Esophagus squamous epithelium (tissue), 5 donors: ENCODE measurements around the gene HPS6. TPM values are rescaled to one million over a fixed set of nuclear protein-coding genes. Genes with fewer than 3 reads are reported as not detected.
"Not testable (repeated sequence)": the region's sequence is repeated elsewhere in the genome, so short reads cannot be mapped to it uniquely, and the experiment has no call there.

Source experiments
- DNase-seq: peaks from one replicate; lab custom pipeline; 2025; lab: John Stamatoyannopoulos, UW
- H3K27ac ChIP-seq, 4 donors: fragments of 200-600 bp; sonication (generic); one replicate each; pipeline ENCODE4 v1.5.1; 2016 to 2019; ENCODE audit warnings: mild to moderate bottlenecking in 1 of 4
- H3K27me3 ChIP-seq, 4 donors: fragments of 200-600 bp; sonication (generic); 1 replicate in 3 of 4; 2 replicates in 1 of 4; pipeline versions ENCODE4 v1.5.1 to v1.6.0; 2017 to 2021; ENCODE audit warnings: antibody characterized with exemption in 1 of 4
- H3K36me3 ChIP-seq, 3 donors: fragments of 200-600 bp; sonication (generic); one replicate each; pipeline ENCODE4 v1.5.1; 2016 to 2019
- H3K4me1 ChIP-seq, 3 donors: fragments of 200-600 bp; sonication (generic); one replicate each; pipeline ENCODE4 v1.5.1; 2017 to 2019
- H3K4me3 ChIP-seq, 4 donors: fragments of 200-600 bp; sonication (generic); 1 replicate in 3 of 4; 2 replicates in 1 of 4; pipeline ENCODE4 v1.5.1; 2016 to 2019; ENCODE audit warnings: mild to moderate bottlenecking in 2 of 4, moderate library complexity in 1 of 4
- H3K9me3 ChIP-seq, 3 donors: fragments of 200-600 bp; sonication (generic); one replicate each; pipeline ENCODE4 v1.5.1; 2016 to 2019
- POLR2A ChIP-seq, 4 donors: fragments of 450-650 bp; IDR thresholded peaks; one replicate each; pipeline ENCODE4 v1.6.1; 2017; ENCODE audit warnings: antibody characterized with exemption in 4 of 4, mild to moderate bottlenecking in 4 of 4, moderate library complexity in 3 of 4
- WGBS, 2 donors: methylation state at CpG; one replicate each; pipeline ENCODE4 v1.1.5; 2018; 5-methylcytosine and 5-hydroxymethylcytosine counted together
- intact Hi-C: fragments of 100-400 bp; cut with DNase I; formaldehyde crosslinking; loops from one replicate; pipeline ENCODE4 v1.15.0; 2022
- total RNA-seq, 4 donors: library from RNA; depleted of rRNA; stranded (reverse); fragments of >200 nt; gene quantifications; one replicate each; pipeline ENCODE4 v1.1.0, GENCODE V29; 2016
- TF ChIP-seq, protein P1 (sequence below), 6 experiments: fragments of 450-650 bp in 4 of 6; fragments of 200-600 bp in 2 of 6; sonication (generic) in 2 of 6; IDR thresholded peaks; one replicate each; pipeline ENCODE4 v1.5.1; 2016 to 2019; ENCODE audit warnings: antibody characterized with exemption in 6 of 6, mild to moderate bottlenecking in 4 of 6, moderate library complexity in 4 of 6
- donor health status: DM: yes; HTN: yes; CAD: no.

The HPS6 gene
- total RNA-seq, 4 donors from 2014 or later = 22.7 to 29.4 (median 23.3) TPM

DNA sequence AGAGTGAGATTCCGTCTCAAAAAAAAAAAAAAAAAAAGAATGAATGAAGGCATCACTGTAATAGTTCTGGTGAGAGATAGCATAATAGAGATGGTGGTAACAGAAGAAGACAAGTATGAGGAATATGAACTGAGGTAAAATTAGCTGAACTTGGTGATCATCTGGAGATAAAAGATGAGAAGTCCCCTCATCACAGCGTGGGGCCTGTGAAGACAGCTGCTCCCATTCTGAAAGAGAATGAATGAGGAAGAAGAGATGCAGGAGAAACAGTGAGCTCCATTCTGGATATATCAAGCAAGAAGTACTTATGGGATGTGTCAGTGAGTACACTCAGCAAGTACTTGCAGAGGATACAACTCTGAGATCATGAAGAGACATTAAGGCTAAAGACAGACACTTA lies 37.9 kb upstream of the HPS6 start:
- H3K36me3 ChIP-seq = peaks cover 0 to 98% (median 32%) of the 10 kb centered on the region in 3 donors
- no peak for DNase-seq
- no peaks in the 10 kb centered on the region for H3K9me3 ChIP-seq
- WGBS, 2 donors = 95 to 97% methylated on average over 2 of the region's 2 CpGs
- no peak overlapping the region for H3K4me3 ChIP-seq
- no peaks in the 10 kb centered on the region for H3K4me1 ChIP-seq
- intact Hi-C loops = no loop called here
- TF ChIP-seq, protein P1, sequence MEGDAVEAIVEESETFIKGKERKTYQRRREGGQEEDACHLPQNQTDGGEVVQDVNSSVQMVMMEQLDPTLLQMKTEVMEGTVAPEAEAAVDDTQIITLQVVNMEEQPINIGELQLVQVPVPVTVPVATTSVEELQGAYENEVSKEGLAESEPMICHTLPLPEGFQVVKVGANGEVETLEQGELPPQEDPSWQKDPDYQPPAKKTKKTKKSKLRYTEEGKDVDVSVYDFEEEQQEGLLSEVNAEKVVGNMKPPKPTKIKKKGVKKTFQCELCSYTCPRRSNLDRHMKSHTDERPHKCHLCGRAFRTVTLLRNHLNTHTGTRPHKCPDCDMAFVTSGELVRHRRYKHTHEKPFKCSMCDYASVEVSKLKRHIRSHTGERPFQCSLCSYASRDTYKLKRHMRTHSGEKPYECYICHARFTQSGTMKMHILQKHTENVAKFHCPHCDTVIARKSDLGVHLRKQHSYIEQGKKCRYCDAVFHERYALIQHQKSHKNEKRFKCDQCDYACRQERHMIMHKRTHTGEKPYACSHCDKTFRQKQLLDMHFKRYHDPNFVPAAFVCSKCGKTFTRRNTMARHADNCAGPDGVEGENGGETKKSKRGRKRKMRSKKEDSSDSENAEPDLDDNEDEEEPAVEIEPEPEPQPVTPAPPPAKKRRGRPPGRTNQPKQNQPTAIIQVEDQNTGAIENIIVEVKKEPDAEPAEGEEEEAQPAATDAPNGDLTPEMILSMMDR (IDR thresholded peaks at IDR 0.05) = no peak
- no peak for TF ChIP-seq POLR2A (IDR thresholded peaks at IDR 0.05)
- H3K27me3 ChIP-seq = no peaks in the 10 kb centered on the region
- H3K27ac ChIP-seq = no peak overlapping the region

DNA sequence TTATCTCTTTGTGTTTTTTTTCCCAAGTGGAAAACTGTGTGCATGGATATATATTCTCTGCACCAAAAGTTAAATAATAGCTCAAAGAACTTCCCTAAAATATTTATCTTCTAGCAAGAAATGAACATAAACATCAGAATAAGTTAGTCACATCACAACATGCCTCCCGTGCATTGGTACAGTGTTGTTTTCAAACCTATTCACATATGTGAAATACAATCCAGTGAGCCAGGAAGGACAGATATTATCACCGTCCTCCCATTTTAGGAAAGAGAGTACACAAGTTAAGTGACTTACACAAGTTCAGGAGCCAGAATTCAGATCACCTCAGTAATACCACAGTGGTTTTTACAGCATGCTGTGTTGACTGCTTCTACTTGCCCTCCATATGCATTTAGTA lies 31.4 kb upstream of the HPS6 start:
- no peak overlapping the region for H3K4me3 ChIP-seq
- H3K4me1 ChIP-seq = no peaks in the 10 kb centered on the region
- H3K27me3 ChIP-seq = no peaks in the 10 kb centered on the region
- no peak for DNase-seq
- no peaks in the 10 kb centered on the region for H3K9me3 ChIP-seq
- H3K27ac ChIP-seq = no peak overlapping the region
- TF ChIP-seq POLR2A (IDR thresholded peaks at IDR 0.05) = no peak
- TF ChIP-seq, protein P1 (IDR thresholded peaks at IDR 0.05) = no peak
- 79 to 88% methylated on average over 2 of the region's 2 CpGs for WGBS, 2 donors
- intact Hi-C loops = no loop called here
- peaks cover 0 to 98% (median 26%) of the 10 kb centered on the region in 3 donors for H3K36me3 ChIP-seq

DNA sequence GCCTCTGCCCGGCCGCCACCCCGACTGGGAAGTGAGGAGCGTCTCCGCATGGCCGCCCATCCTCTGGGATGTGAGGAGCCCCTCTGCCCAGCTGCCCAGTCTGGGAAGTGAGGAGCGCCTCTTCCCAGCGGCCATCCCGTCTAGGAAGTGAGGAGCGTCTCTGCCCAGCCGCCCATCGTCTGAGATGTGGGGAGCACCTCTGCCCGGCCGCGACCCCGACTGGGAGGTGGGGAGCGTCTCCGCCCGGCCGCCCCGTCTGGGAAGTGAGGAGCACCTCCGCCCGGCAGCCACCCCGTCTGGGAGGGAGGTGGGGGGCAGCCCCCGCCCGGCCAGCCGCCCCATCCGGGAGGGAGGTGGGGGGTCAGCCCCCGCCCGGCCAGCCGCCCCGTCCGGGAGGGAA lies 29.3 kb upstream of the HPS6 start:
- H3K4me1 ChIP-seq, H3K9me3 ChIP-seq, H3K27ac ChIP-seq, intact Hi-C loops, H3K27me3 ChIP-seq, H3K4me3 ChIP-seq, DNase-seq: not testable (repeated sequence)
- peaks cover 0 to 90% (median 23%) of the 10 kb centered on the region in 3 donors for H3K36me3 ChIP-seq
- WGBS, 2 donors = no CpG with 5 or more reads among the region's 33 CpGs

DNA sequence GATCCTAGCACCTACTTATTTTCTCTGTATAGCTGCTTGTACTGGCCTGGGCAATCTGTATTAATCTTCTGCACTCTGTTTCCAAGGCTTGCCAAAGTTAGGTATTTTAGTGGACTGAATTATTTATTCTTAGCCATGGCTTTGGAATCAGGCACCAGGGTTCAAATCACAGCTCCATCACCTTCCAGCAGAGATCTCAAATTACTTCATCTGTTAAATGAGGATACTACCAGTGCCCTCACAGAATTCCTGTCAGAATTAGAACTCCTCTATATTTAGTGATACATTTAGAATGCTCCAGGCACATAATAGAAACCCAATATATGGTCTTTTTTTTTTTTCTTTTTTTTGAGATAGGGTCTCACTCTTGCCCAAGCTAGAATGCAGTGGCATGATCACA lies 26.7 kb upstream of the HPS6 start:
- no peak for TF ChIP-seq POLR2A (IDR thresholded peaks at IDR 0.05)
- TF ChIP-seq, protein P1 (IDR thresholded peaks at IDR 0.05) = no peak
- H3K4me3 ChIP-seq = no peak overlapping the region
- intact Hi-C loops = no loop called here
- H3K27ac ChIP-seq = no peak overlapping the region
- H3K36me3 ChIP-seq = peaks cover 0 to 64% (median 9%) of the 10 kb centered on the region in 3 donors
- H3K9me3 ChIP-seq = no peaks in the 10 kb centered on the region
- H3K4me1 ChIP-seq = peaks cover 0 to 2% (median 0%) of the 10 kb centered on the region in 3 donors
- no peaks in the 10 kb centered on the region for H3K27me3 ChIP-seq
- no peak for DNase-seq

DNA sequence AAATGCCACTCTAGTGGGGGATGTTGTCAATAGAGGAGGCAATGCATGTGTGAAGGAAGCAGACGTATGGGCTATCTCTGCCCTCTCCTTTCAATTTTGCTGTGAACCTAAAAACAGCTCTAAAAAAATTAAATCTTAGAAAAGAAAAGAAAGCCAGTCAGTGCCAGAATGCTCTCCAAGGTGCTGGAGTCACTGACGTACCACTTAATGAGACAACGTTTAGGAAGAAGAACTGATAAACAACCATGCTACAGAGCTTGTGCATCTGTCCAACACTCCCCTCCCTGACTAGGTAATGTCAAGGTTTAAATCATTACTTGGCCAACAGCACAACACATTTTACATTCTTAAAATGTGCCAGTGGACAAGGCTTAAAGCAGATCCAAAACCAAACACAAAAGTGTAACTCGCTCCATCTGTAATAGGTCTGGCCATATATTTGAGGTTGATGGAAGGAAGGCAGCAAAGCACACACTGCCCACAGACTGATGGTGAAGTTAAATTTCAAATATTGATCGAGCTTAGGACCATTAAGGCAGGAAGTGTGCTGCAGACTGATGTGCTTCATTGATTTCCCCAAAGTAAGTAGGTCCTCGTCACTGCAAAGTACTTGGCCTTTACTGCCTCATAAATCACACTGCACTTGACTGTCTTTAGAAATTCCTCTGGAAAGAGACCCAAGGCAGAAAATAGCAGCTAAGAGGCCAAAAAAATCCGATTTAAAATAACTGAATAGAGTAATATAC lies 24.7 kb upstream of the HPS6 start:
- no peak for TF ChIP-seq POLR2A (IDR thresholded peaks at IDR 0.05)
- TF ChIP-seq, protein P1 (IDR thresholded peaks at IDR 0.05) = no peak
- Histone ChIP-seq H3K27ac (no peak overlapping the region), H3K9me3 (no peaks in the 10 kb centered on the region), H3K4me3 (no peak overlapping the region), H3K4me1 (peaks cover 0 to 15% (median 0%) of the 10 kb centered on the region in 3 donors), H3K36me3 (peaks cover 0 to 43% (median 6%) of the 10 kb centered on the region in 3 donors), H3K27me3 (no peaks in the 10 kb centered on the region)
- WGBS, 2 donors = 75 to 78% methylated on average over 7 of the region's 7 CpGs
- DNase-seq = no peak
- intact Hi-C loops = no loop called here
